Activated CD8-positive, alpha-beta memory T cell treated with anti-CD3 and anti-CD28 coated beads for 36 hours (primary cell): ENCODE data around the gene SMARCA5. TPM values are rescaled to one million over a fixed set of nuclear protein-coding genes. Genes with fewer than 3 reads are reported as not detected.

Experiments used
- CTCF ChIA-PET: fragments of 350-600 bp; sonication (Branson Sonifier 250); formaldehyde crosslinking; loops from one replicate; lab custom pipeline; 2021; ENCODE audit warnings: antibody characterized with exemption; lab: Charles Lee
- POLR2A ChIA-PET: fragments of 350-600 bp; sonication (Branson Sonifier 250); formaldehyde crosslinking; loops from one replicate; lab custom pipeline; 2021; ENCODE audit warnings: antibody characterized with exemption; lab: Charles Lee
- total RNA-seq, 2 experiments: library from RNA; stranded (reverse); gene quantifications; one replicate each; pipeline ENCODE4 v1.2.3, GENCODE V29; 2021

SMARCA5 gene
- total RNA-seq, 2 experiments from 2014 or later = 65.5 to 66.7 TPM

- ChIA-PET POLR2A (no interaction called here), CTCF (no interaction called here)
Measured at GRCh38 chr4:143598816-143599215, 85.3 kb downstream of the SMARCA5 start.

GRCh38 chr4:143599827-143600226 lies 86.3 kb downstream of the SMARCA5 start:
- POLR2A ChIA-PET = no interaction called here
- CTCF ChIA-PET = no interaction called here

- ChIA-PET CTCF (no interaction called here), POLR2A (no interaction called here)
Measured at GRCh38 chr4:143606480-143606879, 93.0 kb downstream of the SMARCA5 start.

Other genes starting within 250 kb of the SMARCA5 start
- under 1 TPM; 0.29 to 0.34 TPM for gene GAB1, start 176.8 kb upstream of the SMARCA5 start, total RNA-seq
- gene FREM3, start 187.0 kb downstream of the SMARCA5 start, total RNA-seq = not detected